H4 (cell line): ENCODE measurements around the gene ARHGAP31. TPM values are rescaled to one million over a fixed set of nuclear protein-coding genes. Genes with fewer than 3 reads are reported as not detected.
"Not testable (repeated sequence)": the region's sequence is repeated elsewhere in the genome, so short reads cannot be mapped to it uniquely, and the experiment has no call there.

Source experiments
- DNase-seq: peaks from one replicate; pipeline ENCODE4 v3.0.0-alpha.2; 2015; ENCODE audit warnings: low spot score
- total RNA-seq: library from RNA; depleted of rRNA; stranded (reverse); fragments of >200 nt; shearing (Covaris generic); gene quantifications from 2 replicates; pipeline ENCODE4 v1.2.3, GENCODE V29; 2014

The ARHGAP31 gene
- total RNA-seq, 1 experiment from 2014 or later = 6.9 TPM

DNA sequence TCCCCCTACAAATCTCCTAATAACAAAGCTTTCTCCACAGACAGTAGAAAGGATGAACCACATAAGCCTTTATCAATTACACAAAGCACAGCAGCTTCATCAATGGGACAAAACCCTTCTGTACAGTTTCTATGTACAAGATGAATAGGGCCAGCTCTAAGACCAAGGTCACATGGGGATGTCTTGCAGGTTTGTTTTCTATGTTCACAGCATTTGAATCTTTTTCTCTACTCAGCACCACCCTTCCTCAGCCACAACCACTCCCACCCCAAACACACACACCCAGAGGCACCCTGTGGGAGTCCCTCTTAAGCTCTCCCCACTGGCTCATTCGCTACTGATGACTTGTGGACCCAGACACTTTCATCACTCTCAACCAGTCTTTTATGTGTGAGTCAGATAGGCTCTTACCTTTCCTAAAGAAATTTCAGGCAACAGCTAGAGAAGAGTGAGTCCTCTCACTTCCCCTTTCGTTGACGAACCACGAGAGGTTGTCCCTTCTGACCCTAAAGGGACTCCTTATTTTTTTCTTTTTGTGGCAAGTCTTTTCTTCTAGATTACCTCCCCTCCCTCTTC is 57.9 kb downstream of the ARHGAP31 start:
- DNase-seq = no peak

- DNase-seq = peak; percentile 43
These were observed 58.8 kb downstream of the ARHGAP31 start for GRCh38 chr3:119352863-119353527.

DNA sequence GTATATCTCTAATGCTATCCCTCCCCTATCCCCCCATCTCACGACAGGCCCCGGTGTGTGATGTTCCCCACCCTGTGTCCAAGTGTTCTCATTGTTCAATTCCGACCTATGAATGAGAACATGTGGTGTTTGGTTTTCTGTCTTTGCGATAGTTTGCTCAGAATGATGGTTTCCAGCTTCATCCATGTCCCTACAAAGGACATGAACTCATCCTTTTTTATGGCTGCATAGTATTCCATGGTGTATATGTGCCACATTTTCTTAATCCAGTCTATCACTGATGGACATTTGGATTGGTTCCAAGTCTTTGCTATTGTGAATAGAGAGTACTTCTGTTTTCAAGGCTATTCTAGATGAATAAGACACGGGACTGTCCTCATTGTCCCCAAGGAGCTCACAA is 61.4 kb downstream of the ARHGAP31 start:
- DNase-seq = not testable (repeated sequence)

DNA sequence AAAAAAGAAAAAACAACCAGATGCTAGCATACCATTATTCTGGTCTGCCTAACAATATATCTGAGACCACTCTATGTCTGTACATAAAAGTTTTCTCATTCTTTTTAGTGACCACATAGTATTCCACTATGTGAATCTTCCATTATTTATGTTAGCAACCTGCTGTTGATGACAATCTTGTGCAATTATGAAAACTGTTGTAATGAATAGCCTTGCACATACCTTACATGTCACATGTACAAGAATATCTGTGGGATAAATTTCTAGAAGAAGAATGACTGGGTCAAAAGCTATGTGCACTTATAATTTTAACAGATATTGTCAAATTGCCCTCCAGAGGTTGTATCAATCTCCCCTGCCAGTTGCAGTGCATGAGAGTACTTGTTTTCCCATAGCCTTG is 62.5 kb downstream of the ARHGAP31 start:
- no peak for DNase-seq

GRCh38 chr3:119357190-119357589 is 63.0 kb downstream of the ARHGAP31 start:
- DNase-seq = no peak

DNA sequence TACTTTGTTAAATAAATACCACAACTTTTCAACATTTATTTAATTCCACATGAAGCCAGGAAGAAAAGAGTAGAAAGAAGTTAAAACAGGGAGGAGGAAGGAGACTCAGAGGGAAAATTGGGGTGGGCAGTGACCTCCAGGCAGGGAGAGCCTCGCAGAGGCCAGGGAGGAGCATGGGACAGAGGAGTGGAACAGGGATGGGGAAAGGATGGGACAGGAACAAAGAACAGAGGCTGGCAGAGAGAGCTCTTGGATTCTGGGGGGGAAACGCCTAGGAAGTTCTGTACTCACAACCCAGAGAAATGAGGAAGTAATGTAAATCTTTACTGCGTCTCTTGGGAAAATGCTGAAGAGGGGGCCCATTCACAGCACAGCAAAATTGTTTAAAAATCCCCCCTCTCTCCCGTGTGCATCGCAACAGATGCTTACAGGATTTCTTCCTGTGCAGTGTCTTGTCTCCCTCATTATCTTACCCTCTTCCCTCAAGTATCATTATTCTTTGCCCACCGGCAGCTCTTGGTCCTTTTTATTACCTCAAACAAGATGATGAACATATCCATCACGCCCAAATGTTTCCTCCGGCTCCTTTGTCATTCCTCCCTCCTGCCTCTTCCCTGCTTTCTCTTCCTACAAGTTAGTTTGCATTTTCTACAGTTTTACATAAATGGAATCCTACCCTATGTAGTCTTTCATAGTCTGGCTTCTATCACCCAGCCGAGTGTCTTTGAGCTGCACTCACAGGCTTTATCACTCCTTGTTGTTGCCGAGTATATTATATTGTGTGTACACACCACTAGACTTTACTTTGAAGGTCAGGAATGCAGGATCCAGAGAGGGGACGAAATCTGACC is 65.5 kb downstream of the ARHGAP31 start:
- DNase-seq = no peak

- DNase-seq = no peak
These were observed 66.7 kb downstream of the ARHGAP31 start for GRCh38 chr3:119360736-119361462.

GRCh38 chr3:119362010-119362409 is 67.8 kb downstream of the ARHGAP31 start:
- DNase-seq = no peak

- DNase-seq = no peak
These were observed 69.0 kb downstream of the ARHGAP31 start for GRCh38 chr3:119362940-119363725.

GRCh38 chr3:119364401-119364800 is 70.2 kb downstream of the ARHGAP31 start:
- no peak for DNase-seq

DNA sequence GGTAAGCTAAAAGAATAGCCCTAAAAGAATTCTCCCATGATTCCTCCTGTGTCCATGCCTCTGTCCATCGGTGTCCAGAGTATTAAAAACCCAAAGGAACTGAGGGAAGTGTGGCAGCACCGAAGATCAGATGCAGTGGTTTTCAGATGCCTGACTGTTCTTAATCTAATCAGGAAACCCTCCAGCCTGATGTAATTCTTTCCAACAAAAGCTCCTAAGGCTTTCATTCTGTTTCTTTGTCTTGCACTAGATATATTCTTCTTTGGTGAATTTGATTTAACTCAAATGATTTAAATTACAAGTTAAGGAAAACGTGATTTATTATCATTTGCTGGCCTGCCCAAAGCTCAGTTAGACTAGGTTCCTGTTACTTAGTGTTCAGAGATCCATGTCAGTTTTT is 71.2 kb downstream of the ARHGAP31 start:
- DNase-seq = no peak

DNA sequence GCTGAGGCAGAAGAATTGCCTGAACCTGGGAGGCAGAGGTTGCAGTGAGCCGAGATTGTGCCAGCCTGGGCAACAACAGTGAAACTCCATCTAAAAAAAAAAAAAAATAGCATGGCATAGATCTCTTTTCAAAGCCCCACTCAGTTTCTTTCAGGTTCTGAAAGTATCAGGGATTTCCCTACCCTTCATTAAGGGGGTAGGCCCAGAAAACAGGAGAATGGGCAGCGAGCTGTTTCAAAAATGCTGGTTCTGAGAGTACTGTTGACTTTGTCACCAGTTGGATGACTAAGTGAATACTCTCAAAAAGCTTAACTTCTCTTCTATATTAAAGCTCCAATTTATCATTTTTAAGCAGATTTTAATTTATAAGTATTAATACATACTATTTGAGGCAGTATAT is 72.8 kb downstream of the ARHGAP31 start:
- no peak for DNase-seq

DNA sequence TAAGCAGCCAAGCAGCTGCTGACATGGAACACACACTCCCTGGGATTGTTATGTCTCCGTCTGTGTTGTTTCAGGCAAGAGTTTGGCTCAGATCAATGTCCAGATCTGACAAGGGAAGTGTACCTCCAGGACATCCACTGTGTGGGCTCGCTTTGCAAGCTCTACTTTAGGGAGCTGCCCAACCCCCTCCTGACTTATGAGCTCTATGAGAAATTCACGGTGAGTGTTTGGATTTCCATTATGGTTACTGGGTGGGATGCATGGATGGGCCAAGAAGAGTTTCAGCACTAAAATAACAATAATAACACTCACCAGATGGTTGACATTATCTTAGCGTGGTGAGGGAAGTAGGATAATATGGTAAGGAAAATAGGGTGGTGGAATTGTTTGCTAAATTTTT is 74.1 kb downstream of the ARHGAP31 start:
- DNase-seq = no peak

- not testable (repeated sequence) for DNase-seq
These were observed 77.6 kb downstream of the ARHGAP31 start for GRCh38 chr3:119371786-119372185.

GRCh38 chr3:119375106-119375505 is 80.9 kb downstream of the ARHGAP31 start:
- DNase-seq = no peak

DNA sequence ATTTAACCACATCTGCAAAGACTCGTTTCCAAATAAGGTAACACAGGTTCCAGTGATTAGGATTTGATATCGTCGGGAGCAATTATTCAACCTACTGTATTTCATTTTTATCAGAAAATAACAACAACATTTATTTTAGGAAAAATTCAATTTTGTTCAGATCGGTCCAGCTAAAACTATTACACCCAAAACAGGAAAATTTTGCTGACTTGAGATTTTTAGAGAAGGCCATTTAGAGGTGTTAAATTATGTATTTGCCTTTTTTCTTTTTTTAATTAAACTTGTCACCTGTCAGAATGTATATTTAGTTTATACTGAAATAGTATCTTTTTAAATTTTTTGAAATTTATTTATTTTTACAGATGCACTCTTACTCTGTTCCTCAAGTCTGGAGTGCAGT is 81.3 kb downstream of the ARHGAP31 start:
- DNase-seq = no peak

DNA sequence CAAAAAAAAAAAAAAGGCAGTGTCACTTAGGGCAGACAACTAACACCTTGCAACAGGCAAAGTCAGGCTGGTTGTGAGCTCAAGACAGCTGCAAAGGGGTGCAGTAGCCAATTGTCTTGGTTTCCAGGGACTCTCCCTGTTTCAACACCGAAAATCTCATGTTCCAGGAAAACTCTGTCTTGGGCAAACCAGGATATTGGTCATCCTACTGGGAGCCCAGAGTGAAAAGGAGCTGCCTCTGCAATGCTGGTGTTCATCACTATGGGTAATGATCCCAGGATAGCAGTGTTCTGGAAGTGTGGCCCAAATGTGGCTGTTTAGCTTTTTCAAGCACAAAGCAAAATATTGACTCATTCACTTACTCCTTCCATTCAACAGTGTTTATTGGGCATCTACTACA is 82.6 kb downstream of the ARHGAP31 start:
- no peak for DNase-seq

DNA sequence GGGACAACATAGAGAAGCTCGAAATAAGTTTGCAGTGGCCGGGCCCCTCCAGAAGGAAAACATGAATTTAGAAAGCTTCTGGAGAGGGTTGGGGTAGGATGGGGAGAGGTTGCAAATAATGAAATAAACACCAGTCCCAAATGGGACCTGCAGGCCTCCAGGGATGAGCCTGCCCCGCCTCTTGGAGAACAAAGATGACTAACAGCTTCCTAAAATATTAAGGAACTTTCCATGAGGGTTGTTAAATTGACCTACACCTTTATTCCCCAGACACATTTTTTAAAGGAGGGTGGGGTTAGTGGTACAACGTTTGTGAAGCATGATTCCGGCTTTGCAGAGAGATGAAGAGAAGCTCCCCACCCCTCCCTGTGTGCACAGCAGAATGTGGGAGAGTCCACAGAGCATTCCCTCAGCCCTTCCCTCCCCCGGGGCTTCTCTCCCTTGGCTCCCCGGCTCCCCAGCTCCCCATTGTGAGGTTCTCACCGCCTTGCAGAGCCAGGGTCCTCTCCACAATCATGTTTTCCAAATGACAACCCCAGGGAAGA is 84.1 kb downstream of the ARHGAP31 start:
- no peak for DNase-seq

- no peak for DNase-seq
These were observed 86.5 kb downstream of the ARHGAP31 start for GRCh38 chr3:119380697-119381096.

GRCh38 chr3:119382134-119382533 is 88.0 kb downstream of the ARHGAP31 start:
- DNase-seq = no peak

GRCh38 chr3:119388577-119388976 is 94.4 kb downstream of the ARHGAP31 start:
- DNase-seq = no peak
